Fibroblast of skin of right quadriceps (primary cell): ENCODE data around the gene RHBDF1.
A peak's percentile ranks its signal among the peaks of the same experiment; 100 is the strongest.

Experiments used
- DNase-seq: peaks from one replicate; pipeline ENCODE4 v3.0.0-alpha.2; 2013

Gene RHBDF1

GRCh38 chr16:72561-73548, at the start of gene RHBDF1:
Gene RHBDF1, minus strand, starts transcription at chr16:72631. Its CDS starts 7,616 bp downstream, at chr16:65015.
- DNase-seq, result peak; percentile 52

GRCh38 chr16:120756-121155, 48.3 kb upstream of the RHBDF1 start:
- DNase-seq, result no peak

GRCh38 chr16:119835-120491, 47.5 kb upstream of the RHBDF1 start:
- DNase-seq, result no peak

GRCh38 chr16:119295-119694, 46.9 kb upstream of the RHBDF1 start:
- DNase-seq, result no peak

GRCh38 chr16:118857-119256, 46.4 kb upstream of the RHBDF1 start:
- no peak for DNase-seq

GRCh38 chr16:117379-118365, 45.2 kb upstream of the RHBDF1 start:
- DNase-seq, result peak; percentile 49

GRCh38 chr16:116015-116414, 43.6 kb upstream of the RHBDF1 start:
- no peak for DNase-seq

GRCh38 chr16:114327-114726, 41.9 kb upstream of the RHBDF1 start:
- no peak for DNase-seq

- no peak for DNase-seq
Observed at GRCh38 chr16:112153-112840, 39.9 kb upstream of the RHBDF1 start.

GRCh38 chr16:106623-107324, 34.3 kb upstream of the RHBDF1 start:
- peak; percentile 73 for DNase-seq

- DNase-seq, result no peak
Observed at GRCh38 chr16:105521-105920, 33.1 kb upstream of the RHBDF1 start.

GRCh38 chr16:104928-105327, 32.5 kb upstream of the RHBDF1 start:
- no peak for DNase-seq

GRCh38 chr16:104355-104754, 31.9 kb upstream of the RHBDF1 start:
- DNase-seq, result no peak

GRCh38 chr16:102060-102855, 29.8 kb upstream of the RHBDF1 start:
- no peak for DNase-seq

- DNase-seq, result no peak
Observed at GRCh38 chr16:101586-101985, 29.2 kb upstream of the RHBDF1 start.

- DNase-seq, result no peak
Observed at GRCh38 chr16:100989-101388, 28.6 kb upstream of the RHBDF1 start.

- DNase-seq, result no peak
Observed at GRCh38 chr16:97822-98221, 25.4 kb upstream of the RHBDF1 start.

GRCh38 chr16:96935-97381, 24.5 kb upstream of the RHBDF1 start:
- DNase-seq, result peak; percentile 80

GRCh38 chr16:94918-95265, 22.5 kb upstream of the RHBDF1 start:
- DNase-seq, result no peak
